IPS DF 4.7 (cell line): ENCODE data around the gene CBLB.
"Not testable (repeated sequence)": the region's sequence is repeated elsewhere in the genome, so short reads cannot be mapped to it uniquely, and the experiment has no call there.

Experiments used
- DNase-seq: peaks from one replicate; pipeline ENCODE4 v3.0.0-alpha.2; 2013; ENCODE audit warnings: low spot score; ENCODE audit errors: extremely low read depth

CBLB gene

DNA sequence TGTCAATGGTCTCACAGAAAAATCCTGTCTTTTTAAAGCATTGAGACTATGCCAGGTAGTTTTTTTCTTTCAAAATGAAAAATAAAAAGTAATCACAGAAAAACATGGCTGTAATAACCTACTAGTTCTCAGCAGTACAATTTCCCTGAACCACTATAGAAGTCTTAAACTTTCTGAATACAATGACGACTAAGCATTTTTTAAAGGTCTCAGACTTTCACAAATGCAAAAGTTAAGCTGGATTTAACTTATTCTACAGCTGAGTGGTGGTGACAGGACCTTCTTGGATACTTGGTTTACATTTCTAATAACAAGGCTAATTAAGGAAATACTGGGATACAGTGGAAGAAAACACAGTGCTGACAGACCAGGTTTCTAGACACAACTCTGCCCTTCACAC lies 81.8 kb downstream of the CBLB start:
- no peak for DNase-seq

DNA sequence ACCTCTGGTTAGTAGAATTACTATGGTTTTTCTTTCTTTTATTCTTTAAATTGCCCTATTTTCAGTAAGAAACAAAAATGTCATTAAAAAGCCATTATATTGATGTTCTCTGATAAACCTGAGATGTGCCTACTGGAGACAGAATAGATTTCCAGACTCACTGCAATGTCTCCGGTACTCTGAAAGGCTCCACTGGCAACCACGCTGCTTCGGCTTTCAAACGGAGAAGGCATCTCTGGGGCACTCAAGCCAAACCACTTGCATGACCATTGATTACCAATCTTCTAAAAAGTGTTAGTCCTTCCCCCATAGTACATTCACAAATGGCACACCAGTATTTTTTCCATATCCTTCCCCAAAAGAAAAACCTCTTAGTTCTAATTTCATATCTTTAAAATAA lies 82.6 kb downstream of the CBLB start:
- no peak for DNase-seq

DNA sequence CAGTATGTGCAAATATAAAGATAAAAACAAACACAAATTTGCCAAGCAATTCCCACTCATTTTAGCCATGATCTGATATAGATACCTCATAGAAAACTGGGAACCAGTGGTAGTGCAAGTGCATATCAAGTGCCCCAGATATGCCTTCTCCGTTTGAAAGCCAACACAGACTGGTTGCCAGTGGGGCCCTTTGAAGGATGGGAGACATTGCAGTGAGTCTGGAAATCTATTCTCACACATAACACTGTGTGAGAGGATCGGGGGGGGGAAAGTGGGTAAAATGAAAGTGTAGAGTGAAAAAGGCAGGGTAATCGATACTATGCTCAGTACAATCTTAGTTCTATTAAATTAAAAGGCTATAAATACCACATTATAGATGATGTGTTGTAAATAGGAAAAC lies 83.0 kb downstream of the CBLB start:
- no peak for DNase-seq

DNA sequence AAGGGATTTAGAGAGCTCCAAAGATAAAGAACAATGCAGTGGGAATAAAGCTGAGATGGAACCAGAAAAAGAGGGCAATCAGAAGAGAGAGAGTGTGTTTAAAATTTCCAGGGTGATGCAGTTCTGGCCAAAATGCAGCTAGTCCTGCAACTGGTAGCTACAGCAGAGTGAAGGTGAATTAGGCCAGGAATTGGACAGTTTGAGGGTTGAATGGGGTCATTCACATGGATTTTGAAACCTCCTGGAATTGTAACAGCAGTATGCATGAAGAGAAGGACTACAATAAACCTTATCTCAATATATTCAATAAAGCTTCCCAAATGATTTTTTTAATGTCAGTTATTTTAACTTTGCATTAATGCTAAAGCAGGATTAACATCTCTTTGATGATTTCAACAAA lies 85.2 kb downstream of the CBLB start:
- DNase-seq: no peak

DNA sequence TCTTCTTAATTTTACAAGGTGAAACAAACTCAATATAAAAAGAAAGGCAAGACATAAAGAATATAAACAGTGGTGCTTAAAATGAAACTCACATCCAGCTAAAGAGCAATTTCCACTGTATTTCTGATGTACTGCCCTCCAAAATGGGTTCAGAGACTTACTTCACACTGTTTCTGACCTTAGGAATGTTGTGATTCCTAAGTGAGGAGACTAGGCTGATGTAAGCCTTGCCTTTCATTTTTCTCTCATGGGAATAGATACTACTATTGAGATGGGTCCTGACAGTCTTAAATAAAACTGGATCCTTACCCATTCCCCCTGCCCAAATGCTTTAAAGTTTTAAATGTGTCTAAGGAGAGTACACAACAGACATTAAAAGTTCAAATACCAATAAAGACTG lies 86.9 kb downstream of the CBLB start:
- no peak for DNase-seq

DNA sequence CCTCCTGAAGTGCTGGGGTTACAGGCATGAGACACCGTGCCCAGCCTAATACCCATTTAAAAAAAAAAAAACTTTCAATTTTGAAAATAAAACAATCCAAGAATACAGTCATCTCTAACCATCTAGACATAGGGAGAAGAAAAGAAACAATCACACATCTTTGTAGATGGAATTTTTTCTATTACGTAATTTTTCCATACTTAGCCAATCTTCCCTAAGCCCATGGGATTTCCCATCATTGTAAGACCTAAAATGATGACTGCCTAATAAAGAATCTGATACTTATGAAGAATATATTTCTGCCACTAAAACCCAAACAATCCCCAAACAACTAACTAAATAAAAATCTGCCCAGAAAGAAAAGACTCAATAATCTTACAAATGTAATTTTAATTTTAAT lies 88.7 kb downstream of the CBLB start:
- no peak for DNase-seq

DNA sequence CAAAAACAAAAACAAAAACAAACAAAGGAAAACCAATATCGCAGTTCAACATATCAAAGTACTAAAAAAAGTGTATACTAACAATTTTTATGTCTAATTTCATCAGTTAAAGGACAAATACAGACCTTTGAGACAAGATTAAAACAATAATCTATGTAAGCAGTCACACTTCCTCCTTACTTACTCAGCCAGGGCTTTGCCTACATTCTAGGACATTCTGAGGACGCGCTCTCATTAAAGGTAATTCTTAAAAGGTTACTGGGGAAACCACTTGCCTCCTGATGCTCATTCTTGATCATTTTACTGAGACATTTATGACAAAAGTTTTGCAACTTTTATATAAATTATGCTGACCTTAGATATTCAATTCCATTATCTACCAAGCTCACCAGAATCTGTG lies 93.4 kb downstream of the CBLB start:
- no peak for DNase-seq

DNA sequence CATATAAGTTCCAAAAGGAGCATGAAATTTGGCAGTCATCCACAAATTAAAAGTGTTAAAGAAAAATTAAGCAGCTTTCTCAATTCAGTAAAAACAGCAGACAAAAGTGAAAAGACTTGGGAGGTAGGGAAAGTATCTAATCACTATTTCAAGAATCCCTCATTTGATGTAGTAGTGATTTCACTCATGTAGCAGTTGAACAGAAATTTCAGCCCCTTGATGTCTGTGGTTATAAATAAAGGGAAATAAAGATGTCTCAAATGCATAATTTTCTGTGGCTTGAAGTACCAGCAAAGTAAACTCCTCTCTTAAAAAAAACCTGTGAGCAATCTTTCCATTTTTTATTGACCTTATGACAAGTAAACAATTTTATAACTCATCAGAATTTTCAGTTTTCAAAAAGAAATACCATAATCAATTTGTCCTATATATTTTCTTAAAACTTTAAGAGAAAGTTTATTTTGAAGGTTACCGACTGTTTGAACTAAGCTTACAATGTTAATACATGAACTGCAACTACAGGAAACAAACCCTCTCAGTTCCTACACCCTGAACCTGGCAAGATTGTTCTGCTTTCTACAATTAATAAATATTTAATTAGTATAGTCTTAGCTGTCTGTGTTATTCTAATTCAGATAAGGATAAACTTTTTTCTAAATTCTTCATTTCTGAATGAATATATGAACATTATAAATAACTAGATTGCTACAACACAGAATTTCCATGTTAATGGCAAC lies 94.2 kb downstream of the CBLB start:
- DNase-seq: no peak

DNA sequence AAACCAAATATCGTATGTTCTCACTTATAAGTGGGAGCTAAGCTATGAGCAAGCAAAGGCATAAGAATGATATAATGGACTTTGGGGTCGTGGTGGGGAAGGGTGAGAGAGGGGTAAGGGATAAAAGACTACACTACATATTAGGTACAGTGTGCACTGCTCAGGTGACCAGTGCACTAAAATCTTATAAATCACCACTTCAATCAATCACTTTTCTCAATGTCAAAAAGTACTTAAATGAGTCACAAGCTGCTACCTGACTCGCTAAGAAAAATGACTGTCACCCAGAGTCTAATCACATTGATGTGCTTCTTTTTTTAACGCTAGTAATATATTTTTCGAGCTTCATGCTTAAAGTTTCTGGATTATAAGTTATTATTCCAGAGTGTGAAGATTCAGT lies 95.5 kb downstream of the CBLB start:
- no peak for DNase-seq

DNA sequence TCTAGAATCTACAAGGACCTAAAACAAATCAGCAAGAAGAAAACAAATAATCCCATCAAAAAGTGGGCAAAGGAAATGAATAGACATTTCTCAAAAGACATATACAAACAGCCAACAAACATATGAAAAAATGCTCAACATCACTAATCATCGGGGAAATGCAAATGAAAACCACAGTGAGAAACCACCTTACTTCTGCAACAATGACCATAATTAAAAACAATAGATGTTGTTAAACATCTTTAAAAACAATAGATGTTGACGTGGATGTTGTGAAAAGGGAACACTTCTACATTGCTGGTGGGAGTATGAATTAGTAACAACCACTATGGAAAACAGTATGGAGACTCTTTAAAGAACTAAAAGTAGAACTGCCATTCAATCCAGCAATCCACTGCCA lies 96.2 kb downstream of the CBLB start:
- DNase-seq: no peak

DNA sequence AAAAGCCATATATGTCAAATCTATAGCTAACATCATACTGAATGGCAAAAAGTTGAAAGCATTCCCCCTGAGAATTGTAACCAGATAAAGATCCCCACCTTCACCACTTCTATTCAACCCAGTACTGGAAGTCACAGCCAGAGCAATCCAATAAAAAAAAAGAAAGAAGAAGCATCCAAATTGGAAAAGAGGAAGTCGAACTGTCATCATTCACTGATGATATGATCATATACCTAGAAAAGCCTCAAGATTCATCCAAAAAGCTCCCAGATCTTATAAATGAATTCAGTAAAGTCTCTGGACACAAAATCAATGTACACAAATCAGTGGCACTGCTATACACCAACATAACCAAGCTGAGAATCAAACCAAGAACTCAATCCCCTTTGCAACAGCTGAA lies 97.4 kb downstream of the CBLB start:
- no peak for DNase-seq

DNA sequence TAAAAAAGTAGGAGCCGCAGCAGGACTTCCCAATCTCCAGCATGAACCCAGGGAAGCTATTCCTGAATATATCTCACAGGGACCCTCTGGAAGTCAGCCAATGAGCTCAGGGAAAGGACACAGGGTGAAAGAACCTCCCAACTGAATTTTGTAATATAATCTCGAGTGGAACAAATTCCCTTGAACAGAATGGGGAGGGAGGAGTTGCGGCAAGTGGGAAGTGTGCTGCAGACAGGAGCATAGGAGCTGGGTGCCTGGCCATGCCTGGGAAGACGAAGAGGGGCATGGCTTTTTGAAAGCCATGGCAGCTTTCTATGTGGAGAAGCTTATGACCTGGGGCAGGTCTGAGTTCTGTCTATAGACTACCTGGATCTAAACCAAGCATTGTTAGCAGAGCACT lies 98.4 kb downstream of the CBLB start:
- no peak for DNase-seq

DNA sequence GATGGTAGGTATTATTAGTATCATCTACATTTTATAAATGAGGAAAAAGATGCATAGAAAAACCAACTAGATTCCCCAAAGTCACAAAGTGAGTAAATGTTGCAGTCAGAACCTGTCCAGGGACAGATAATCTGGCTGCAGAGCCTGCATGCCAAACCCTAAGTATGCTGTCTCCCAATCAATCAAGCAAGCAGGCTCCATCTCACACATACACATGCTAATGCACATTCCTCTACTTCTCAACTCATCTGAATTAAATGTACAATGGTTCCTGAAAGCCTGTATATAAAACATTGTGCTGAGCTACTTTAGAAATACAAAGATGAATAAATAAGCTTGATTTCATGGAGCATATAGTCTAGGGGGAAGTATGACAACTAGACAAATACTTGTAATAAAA lies 101.0 kb downstream of the CBLB start:
- no peak for DNase-seq

DNA sequence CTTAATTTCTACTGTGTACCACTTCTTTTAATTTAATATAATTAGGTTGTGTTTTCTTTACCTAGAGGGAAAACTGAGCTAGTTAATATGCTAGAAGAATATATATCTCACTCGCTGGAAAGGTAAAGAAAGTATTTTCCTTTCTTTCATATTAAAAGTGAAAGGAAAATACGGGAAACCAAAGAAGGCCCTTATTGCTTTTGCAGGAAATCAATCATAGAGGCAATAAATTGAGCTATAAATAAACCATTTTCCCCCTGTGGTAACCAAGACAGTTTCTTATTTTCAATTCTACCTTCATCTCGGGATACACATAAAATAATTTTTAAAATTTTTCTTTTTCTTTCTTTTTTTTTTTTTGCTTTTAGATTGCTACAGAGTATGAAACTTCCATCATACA lies 101.6 kb downstream of the CBLB start:
- no peak for DNase-seq

DNA sequence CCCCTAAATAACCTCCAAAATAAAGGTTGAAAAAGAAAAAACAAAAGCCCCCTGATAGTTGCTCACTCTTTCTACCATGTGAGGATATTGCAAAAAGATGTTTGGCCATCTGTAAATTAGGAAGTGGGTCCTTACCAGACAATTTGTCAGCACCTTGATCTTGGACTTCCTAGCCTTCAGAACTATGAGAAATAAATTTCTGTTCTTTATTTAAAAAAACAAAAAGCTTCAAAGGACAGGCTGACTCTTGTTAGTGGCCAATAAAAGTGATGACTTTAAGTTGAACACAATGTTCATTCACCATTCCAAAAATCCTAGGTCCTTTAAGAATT lies 103.5 kb downstream of the CBLB start:
- no peak for DNase-seq

DNA sequence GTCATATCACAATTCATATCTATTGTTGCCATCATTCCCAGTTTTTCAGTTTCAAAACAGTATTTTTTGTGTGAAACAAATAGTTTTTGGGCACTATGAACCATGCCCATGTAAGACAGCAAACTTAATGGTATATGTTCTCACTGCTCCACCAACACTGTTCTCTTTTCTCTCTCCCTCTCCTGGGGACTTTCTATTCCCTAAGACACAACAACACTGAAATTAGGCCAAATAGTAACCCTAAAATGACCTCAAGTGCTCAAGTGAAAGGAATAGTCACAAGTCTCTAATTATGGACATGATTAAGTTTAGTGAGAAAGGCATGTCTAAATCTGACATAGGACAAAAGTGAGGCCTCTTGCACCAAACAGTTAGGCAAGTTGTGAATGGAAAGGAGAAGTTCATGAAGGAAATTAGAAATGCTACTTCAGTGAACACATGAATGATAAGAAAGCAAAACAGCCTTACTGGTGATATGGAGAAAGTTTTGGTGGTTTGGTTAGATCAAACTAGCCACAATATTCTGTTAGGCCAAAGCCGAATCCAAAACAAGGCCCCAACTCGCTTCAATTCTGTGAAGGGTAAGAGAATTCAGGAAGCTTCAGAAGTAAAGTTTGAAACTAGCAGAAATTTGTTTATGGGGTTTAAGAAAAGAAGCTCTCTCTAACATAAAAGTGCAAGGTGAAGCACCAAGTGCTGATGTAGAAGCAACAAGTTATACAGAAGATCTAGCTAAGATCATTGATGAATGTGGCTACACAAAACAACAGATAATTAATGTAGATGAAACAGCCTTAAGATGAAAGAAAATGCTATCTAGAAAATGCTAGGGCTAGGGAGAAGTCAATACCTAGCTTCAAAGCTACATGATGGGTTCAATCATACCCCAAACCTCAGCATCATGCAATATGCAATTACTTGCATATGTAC lies 104.2 kb downstream of the CBLB start:
- no peak for DNase-seq

DNA sequence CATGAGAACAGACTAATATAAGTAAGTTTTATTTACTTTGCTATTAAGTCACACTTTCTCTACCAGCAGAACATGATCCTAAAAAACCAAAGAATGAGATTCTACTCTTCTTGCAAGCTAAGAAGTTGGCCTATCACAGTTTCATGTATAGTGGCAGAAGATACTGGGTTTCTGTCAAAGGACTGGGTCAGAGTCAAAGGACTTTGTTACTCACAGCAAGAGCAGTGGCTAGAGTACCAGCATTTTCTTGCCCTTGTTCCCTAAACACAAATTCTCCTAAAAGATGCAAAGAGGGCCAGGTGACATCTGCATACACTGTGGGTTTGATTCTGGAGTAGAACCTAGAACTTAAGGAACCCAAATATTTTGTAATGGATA lies 105.2 kb downstream of the CBLB start:
- no peak for DNase-seq

DNA sequence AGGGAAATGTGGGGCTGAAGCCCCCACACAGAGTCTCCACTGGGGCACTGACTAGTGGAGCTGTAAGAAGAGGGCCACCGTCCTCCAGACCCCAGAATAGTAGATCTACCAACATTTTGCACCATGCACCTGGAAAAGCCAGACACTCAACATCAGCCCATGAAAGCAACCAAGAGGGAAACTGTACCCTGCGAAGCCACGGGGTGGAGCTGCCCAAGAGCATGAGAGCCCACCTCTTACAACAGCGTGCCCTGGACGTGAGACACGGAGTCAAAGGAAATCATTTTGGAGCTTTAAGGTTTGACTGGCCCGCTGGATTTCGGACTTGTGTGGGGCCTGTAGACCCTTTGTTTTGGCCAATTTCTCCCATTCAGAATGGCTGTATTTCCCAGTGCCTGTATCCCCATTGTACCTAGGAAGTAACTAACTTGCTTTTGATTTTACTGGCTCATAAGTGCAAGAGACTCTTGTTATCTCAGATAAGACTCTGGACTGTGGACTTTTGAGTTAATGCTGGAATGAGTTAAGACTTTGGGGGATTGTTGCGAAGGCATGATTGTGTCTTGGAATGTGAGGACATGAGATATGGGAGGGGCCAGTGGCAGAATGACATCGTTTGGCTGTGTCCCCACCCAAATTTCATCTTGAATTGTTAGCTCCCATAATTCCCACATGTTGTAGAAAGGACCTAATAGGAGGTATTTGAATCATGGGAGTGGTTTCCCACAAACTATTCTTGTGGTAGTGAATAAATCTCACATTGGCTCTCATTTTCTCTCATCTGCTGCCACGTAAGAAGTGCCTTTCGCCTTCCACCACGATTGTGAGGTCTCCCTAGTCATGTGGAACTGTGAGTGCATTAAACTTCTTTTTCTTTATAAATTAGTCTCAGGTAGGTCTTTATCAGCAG lies 105.8 kb downstream of the CBLB start:
- DNase-seq: no peak

DNA sequence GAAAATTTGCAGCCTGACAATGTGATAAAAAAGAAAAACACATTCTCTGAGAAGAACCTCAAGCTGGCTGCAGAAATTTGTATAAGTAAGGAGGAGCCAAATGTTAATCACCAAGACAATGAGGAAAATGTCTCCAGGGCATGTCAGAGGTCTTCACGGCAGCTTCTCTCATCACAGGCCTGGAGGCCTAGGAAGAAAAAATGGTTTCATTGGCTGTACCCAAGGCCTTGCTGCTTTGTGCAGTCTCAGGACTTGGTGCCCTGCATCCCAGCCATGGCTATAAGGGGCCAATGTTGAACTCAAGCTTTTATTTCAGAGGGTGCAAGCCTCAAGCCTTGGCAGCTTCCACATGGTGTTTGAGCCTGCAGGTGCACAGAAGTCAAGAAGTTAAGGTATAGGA lies 106.6 kb downstream of the CBLB start:
- not testable (repeated sequence) for DNase-seq

DNA sequence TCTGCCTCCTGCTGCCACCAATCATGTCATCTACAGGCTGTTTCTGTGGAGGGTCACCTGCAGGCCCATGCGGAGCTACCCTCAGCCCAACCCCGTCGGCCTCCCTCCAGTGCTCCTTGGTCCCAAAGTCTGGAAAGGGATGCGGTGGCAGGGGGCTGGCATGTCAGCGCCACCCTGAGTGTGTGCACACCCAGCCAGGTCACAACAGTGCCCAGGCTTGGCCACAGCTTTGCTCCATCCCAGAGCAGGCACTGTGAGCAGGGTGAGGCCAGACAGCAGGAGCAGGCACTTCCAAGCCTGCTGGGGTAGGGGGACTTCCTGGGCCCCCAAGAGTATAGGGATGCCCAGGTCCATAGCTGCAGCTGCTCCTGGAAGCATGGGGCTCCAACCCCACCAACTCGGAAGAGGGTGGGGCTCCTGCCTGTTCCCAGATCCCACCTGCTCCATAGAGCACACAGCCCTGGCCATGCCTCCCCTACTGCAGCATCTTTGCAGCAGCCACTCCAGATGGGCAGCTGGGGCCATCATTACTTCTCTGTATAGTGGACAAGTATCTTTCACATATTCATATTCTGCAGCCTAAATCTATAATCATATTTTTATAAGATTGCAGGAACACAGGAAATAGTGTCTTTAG lies 109.3 kb downstream of the CBLB start:
- DNase-seq: no peak

DNA sequence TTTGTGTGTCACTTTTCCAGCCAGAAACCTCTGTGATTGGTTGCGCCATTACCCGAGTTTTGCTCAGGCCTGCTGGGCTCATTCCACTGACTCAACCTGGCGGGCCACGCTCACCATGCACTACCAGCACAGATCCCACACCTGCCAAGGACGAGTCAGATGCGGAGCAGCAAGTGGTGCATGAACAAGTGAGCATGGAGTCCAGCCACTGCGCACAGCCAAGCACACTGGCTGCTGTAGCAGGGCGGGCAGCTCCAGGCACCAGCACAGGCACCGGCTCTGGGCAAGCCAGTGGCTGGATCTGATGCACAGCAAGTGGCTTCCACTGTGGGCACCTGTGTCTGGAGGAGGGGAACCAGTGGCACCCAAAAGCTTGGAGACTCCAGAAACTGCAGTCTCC lies 110.4 kb downstream of the CBLB start:
- no peak for DNase-seq
